Measurements from ENCODE around the gene H6PD.

Gene H6PD

DNA sequence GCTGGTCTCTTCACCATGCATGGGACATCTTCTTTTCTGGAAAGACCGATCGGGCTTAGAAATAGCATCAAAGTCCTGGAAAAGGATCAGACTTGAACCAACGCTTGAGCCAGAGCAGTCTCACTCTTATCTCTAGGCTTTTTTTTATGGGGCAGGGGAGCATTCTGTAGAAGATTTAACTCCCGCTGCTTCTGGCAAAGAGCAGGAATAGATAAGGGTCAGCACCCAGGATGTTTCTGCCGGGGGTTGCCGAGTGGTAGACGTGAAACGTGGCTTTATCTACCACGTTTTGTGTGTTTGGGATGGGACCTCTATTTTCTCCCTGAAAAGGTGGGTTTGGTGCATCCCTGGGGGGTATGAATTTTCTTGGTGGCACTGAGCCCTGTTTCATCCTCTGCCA, 76.9 kb downstream of the H6PD start:
- intact Hi-C loops (cut with DNase I) = no loop called here
- no peak for DNase-seq

- intact Hi-C loops (cut with DNase I) = no loop called here
- no peak for DNase-seq
Measured at GRCh38 chr1:9312168-9312720, 77.7 kb downstream of the H6PD start.

DNA sequence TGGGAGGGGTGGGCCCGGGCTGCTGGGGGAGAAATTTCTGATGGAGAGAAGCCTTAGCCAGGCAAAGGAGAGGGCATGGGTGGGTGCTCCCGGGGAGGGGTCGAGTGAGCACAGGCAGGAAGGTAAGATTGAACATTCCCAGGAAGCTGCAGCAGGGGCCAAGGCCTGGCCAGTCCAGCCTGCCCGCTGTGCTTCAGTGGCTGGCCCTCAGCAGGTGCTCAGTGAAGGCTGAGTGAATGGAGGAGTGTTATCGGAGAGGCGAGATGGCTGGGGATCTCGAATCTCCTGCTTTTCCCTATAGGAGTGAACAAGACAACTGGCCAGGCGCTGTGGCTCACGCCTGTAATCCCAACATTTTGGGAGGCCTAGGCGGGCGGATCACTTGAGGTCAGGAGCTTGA, 79.0 kb downstream of the H6PD start:
- intact Hi-C loops (cut with DNase I) = no loop called here
- DNase-seq = no peak

DNA sequence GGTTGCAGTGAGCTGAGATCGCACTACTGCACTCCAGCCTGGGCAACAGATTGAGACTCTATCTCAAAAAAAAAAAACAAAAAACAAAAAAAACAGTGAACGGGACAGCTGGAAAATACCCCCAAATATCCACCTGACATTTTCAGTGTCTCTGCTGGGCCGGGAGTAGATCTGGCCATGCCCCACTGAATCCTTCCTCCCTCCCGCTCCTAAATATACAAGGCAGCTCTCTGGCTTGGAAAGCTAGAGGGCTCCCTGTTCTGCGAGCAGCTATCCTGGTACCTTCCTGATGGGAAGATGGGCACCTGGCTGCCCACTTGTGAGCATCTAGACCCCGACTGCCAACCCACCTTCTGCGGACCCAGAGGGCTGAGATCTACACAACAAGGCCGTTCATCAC, 79.5 kb downstream of the H6PD start:
- intact Hi-C loops (cut with DNase I) = no loop called here
- DNase-seq = no peak

DNA sequence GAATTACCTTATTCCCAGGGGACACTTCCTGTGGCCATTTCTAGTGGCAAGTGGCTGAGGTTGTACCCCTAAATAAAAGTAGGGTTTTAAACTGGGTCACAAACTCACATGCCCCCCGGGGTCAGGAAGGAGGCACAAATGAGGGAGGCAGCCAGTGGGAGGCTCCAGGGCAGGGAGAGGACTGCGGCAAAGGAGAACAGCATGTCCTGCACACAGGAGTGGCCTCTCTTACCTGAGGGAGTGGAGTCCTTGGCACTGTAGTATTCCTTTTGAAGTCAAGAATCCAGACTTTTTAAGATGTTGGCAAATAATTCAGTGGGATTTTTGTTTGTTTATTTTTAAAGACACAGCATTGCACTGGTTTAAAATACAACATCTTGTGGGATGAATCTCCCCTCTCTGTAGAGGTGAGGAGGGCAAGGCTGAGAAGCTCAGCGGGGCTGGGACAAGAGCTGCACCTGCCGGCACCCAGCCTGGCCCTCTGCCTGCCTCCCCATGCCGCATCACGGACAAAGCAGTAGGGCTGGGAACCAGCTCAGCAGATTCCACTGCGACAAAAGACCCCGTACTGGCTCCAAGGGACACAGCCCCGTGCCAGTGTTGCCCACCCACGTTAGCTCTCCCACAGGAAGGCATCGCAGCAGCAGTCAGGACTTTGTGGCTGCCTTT, 80.3 kb downstream of the H6PD start:
- no peak for DNase-seq
- intact Hi-C loops (cut with DNase I) = no loop called here

GRCh38 chr1:9315411-9316079, 81.0 kb downstream of the H6PD start:
- DNase-seq = no peak
- intact Hi-C loops (cut with DNase I) = no loop called here

GRCh38 chr1:9316080-9316444, 81.5 kb downstream of the H6PD start:
- intact Hi-C loops (cut with DNase I) = no loop called here
- no peak for DNase-seq

DNA sequence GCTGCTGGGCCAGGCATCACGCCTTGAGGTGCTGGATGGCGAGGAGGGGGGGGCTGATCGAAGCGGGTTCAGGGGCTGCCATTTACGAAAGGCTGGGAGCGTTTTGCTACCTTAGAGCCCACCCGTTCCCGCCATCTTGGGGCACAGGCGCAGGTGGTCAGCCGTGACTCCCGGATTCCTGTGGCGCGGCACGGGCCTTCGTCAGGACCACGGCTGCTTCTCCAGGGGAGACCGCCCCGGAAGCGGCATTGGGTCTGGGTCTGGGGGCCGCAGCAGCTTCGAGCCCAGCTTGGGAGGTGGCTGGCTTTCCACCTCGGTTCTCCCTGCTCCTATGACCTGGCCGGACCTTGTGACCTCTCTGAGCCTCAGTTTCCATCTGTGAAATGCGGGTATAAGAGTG, 81.9 kb downstream of the H6PD start:
- no peak for DNase-seq
- intact Hi-C loops (cut with DNase I) = no loop called here

GRCh38 chr1:9317072-9317471, 82.5 kb downstream of the H6PD start:
- intact Hi-C loops (cut with DNase I) = no loop called here
- DNase-seq = no peak

GRCh38 chr1:9317591-9318417, 83.2 kb downstream of the H6PD start:
- peak in 1 of 10 donors; percentile 36 for DNase-seq
- intact Hi-C loops (cut with DNase I) = no loop called here

DNA sequence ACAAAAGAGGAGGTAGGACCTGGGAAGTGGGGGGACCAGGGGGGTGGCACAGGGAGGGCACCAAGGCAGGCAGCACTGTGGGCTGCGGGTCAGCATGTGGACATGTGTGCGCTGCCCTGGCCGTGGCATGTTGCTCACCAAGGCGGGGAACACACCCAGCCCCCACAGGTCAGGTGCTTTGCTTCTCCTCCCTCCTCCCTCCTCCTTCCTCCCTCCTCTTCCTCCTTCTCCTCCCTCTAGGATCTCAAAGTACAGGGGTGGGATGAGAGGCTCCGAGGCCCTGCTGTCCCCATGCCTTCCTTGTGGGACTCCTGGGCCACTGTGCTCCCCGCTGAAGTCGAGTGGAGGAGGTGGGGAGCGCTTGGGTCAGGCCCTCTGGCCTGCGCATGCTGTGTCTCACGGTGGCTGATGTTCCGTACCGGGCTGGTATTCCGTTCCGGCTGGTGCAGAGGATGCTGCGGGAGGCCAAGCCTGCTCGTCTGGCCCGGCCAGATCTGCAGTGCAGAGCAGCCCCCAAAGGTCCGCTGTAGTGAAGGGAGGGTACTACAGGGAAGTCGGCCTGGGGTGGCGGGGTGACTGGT, 84.7 kb downstream of the H6PD start:
- intact Hi-C loops (cut with DNase I) = no loop called here
- DNase-seq = no peak

GRCh38 chr1:9319789-9320519, 85.4 kb downstream of the H6PD start:
- DNase-seq = no peak
- intact Hi-C loops (cut with DNase I) = no loop called here

Measured in posterior cingulate gyrus (tissue), 11 donors.